ENCODE data around the gene HSDL2.
"Not testable (repeated sequence)": the region's sequence is repeated elsewhere in the genome, so short reads cannot be mapped to it uniquely, and the experiment has no call there.

The HSDL2 gene

DNA sequence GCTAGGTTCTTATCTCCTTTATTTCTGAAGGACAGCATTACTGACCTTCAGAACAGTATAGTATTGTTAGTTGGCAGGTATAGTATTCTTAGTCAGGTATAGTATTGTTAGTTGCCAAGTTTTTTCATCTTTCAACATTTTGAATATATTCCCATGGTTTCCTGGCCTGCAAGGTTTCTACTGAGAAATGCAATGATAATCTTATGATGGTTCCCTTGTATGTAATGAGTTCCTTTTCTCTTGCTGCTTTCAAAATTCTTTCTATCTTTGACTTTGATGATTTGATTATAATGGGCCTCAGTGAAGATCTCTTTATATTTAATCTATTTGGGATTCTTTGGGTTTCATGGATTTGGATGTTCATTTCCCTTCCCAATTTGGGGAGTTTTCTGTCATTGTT lies 12.4 kb upstream of the HSDL2 start:
- no peak for DNase-seq

- no peak for DNase-seq
These were observed 10.1 kb upstream of the HSDL2 start for GRCh38 chr9:112369817-112370216.

- DNase-seq = no peak
These were observed 8.8 kb upstream of the HSDL2 start for GRCh38 chr9:112371060-112371459.

DNA sequence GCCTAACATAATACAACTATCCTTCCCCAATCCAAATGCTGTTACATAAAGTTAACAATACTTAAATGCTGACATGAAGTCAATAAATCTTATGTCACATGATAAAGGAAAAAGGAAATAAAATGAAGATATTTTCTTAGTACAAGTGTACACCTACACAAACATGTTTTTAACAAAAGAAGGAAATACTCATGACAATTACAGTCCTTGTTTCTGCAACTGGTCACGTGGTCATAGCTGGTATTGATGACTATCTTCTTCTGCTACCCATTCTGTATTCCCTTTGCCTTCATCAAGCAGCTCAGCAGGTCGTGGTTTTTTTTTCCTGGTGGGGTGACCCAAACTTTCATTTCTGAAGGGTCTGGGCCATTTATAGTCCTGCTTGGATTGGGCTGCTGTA lies 6.2 kb upstream of the HSDL2 start:
- not testable (repeated sequence) for DNase-seq

DNA sequence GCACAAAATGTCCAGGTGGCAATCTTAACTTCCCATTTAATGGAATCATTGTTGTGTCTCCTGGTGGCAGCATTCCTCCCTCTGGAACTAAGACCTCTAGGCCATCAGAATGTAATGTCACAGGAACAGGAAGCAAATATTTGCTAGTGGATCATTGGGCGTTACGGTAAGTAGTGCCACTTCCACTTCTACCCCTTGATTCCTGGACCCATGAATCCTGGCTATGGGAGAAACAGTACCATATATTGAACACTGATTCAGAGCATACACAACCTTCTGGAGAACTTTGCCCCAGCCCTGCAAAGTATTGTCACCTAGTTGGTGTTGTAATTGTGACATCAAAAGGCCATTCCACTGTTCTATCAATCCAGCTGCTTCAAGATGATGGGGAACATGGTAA lies 5.7 kb upstream of the HSDL2 start:
- DNase-seq = not testable (repeated sequence)

DNA sequence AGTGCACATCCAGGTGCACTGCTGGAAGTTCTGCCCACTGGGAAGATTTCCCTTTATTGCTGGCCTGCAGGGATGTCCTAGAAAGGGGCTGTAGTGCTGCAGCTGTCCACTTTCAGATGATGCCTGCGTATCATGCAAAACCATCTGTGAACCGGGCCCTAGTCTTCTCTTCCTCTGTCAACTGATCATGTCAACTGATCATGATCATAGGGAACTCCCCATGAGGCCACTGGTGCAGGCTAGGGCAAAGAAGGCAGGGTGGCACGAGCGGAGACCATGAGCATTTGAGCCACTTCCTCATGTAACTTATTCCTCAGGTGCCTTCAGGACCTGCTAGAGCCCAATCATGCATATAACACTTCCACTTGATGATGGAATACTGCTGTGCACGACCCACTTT lies 4.5 kb upstream of the HSDL2 start:
- DNase-seq = no peak

- peak; percentile 32 for DNase-seq
These were observed 2.8 kb upstream of the HSDL2 start for GRCh38 chr9:112377087-112377486.

- no peak for DNase-seq
These were observed 2.1 kb upstream of the HSDL2 start for GRCh38 chr9:112377684-112378327.

DNA sequence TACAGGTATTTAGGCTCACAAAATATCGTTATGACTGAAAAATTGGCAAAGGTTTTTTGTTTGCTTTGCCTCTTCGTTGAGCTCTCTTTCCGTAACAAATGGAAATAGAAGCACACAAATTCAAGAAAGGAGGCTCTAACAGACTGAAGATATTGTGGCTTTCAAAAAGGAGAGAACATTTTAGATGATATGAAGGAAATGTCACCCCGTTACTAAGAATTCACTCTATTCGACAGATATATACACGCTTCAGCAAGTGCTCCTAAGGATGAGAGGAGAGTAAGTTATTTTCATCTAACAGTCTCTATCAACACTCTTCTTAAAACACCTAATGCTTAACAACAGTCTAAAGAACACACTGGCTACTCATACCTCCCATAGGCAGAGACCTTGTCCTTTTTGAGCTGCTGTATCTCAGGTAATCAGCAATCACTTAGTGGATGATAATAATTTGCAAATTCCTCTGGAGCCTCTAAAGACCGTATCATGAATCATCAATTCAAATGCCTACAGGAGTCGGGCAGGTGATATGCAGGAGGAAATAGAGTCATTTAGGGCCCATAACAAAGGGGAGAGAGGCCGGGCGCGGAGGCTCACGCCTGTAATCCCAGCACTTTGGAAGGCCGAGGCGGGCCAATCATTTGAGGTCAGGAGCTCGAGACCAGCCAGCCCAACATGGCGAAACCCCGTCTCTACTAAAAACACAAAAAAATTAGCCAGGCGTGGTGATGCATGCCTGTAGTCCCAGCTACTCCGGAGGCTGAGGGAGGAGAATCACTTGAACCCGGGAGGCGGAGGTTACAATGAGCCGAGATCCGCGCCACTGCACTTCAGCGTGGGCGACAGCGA lies 1.4 kb upstream of the HSDL2 start:
- DNase-seq = peak; percentile 27

DNA sequence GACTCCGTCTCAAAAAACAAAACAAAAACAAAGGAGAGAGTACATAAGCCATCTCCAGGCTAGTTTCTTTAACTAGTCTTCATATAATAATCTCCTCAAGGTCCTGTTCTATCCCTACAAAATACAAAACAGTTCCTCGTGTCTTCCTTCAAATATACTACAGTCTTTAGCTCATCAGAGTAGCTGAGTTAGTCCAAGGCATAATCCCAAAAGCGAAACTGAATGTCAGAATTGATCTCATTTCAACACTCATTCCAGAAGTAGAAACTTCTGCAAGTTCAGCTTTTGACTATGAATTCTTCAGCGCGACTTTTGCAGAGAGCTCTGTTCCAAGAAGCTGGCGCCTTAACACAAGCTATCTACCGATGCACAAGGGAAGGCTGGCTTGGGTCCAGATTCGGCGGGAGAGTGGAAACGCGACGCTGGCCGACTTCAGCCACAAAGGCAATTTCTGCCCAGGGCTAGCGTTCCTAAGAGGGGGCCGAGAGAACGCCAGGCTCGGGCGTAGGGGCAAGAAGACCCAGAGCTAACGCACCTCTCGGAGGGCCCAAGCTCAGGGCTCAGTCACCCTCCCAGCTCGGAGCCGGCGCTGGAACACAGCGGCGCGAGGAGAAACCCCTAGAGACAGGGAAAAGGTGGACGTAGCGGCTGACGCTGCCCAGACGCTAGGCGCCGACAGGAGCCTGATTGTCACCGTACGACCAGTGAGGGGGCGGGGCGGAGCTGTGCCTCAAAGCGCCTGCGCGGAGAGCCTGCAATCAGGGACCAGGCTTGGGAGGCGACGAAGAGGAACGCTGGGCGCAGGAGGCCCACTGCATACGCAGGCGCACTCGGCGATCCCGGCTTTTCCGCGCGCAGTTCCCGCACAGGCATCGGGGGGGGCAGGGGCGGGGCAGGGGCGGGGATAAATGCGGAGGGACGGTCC lies 469 bp upstream of the HSDL2 start:
- DNase-seq = peak; percentile 98

DNA sequence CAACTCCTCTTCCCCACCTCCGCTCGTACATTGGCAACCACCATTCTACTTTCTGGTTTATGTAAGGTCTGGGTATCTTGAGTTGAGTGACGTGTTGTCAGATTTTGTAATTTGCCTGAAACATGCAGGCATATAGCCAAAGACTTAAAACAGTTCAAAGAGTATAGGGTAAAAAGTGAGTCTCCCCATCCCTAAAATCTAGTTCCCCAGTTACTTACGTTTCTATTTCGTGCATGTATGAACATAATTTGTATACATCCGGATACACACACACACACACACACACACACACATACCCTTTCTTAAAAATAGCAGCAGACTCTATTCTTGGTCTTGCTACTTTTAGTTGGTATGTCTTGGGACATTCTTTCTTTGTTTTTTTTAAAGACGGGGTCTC lies 915 bp downstream of the HSDL2 start:
- peak; percentile 19 for DNase-seq

DNA sequence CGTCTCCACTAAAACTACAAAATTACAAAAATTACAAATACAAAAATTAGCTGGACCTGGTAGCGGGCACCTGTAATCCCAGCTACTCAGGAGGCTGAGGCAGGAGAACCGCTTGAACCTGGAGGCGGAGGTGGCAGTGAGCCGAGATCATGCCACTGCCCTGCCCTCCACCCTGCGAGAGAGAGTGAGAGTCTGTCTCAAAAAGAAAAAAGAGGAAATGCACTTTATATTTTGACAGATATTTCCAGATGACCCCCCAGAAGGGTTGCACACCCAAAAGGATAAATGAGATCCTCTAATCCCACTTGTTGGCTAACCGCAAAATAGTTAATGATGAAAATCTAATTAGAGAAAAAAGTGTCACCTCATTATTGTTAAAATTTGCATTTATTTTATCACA lies 2.2 kb downstream of the HSDL2 start:
- no peak for DNase-seq

DNA sequence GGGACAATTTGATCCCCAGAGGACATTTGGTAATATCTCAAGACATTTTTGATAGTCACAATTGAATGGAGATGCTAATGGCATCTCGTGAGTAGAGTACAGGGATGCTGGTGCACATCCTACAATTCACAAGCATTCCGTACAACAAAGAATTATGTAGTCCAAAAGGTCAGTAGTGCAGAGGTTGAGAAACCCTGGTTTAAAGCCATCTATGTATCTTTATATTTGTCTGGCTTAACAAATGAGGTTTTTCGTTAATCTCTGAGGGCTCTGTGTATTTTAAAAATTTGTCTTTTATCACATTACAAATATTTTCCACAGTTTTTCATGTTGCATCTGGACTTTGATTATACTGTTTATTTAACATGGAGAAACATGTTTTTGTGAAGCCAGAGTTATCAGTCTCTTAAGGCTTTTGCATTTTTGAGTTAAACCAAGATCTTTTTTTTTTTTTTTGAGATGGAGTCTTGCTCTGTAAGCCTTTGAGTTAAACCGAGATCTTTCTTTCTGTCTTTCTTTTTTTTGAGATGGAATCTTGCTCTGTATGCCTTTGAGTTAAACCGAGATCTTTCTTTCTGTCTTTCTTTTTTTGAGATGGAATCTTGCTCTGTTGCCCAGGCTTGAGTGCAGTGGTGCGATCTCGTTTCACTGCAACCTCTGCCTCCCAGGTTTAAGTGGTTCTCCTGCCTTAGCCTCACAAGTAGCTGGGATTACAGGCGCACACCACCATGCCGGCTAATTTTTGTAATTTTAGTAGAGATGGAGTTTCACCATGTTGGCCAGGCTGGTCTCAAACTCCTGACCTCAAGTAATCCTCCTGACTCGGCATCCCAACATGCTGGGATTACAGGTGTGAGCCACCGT lies 2.8 kb downstream of the HSDL2 start:
- no peak for DNase-seq

DNA sequence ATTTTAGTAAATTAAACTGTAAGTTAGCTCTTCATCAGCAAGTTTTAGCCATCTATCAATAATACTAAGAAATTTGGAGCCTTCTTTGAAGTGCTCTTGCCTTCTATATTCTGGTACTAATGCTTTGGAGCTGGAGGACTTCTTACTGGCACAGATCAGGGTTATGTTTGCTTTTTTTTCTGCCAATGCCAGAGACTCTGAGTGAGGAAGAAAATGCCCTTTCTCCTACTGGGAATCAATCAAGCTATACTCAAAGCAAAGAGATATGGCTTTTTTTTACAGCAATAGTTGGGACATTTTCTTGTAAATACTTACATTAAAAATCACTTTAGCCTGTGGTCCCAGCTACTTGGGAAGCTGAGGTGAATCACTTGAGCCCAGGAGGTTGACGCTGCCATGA lies 4.3 kb downstream of the HSDL2 start:
- no peak for DNase-seq

GRCh38 chr9:112384690-112385089 lies 4.8 kb downstream of the HSDL2 start:
- DNase-seq = no peak

DNA sequence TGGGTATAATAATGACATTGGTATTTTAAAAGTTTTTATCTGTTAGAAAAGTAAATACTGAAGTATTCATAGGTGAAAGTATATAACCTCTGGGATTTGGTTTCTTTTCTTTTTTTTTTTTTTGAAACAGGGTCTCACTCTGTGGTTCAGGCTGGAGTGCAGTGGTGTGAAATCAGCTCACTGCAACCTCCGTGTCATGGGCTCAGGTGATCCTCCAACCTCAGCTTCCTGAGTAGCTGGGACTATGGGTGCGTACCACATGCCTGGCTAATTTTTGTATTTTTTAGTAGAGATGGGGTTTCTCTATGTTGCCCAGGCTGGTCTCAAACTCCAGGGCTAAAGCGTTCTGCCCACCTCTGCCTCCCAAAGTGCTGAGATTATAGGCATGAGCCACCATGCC lies 7.2 kb downstream of the HSDL2 start:
- no peak for DNase-seq

DNA sequence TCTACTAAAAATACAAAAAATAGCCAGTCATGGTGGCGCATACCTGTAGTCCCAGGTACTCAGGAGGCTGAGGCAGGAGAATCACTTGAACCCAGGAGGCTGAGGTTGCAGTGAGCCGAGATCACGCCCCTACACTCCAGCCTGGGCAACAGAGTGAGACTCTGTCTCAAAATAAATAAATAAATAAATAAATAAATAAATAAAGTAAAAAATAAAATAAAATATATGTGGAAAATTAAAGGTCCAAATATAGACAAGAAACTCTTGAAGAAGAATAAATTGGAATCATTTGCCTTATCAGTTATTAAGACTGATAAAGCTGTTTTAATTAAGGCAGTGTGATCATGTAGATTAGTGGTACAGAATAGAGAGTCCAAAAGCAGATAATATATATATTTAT lies 10.0 kb downstream of the HSDL2 start:
- DNase-seq = not testable (repeated sequence)

DNA sequence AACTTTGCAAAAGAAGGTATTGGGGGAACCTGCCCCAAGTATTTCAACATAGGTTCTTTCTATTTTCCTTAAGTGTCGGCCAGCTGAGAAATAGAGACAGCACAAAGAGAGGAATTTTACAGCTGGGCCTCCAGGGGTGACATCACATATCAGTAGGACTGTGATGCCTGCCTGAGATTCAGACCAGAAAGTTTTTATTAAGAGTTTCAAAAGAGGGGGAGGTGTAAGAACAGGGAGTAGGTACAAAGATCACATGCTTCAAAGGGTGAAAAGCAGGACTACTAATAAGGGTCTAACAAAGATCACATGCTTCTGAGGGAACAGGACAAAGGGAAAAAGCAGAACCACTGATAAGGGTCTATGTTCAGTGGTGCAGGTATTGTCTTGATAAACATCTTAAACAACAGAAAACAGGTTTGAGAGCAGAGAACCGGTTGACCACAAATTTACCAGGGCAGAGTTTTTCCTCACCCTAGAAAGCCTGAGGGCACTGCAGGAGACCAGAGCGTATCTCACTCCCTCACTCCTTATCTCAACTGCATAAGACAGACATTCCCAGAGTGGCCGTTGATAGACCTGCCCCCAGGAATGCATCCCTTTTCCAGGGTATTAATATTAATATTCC lies 12.1 kb downstream of the HSDL2 start:
- DNase-seq = not testable (repeated sequence)

DNA sequence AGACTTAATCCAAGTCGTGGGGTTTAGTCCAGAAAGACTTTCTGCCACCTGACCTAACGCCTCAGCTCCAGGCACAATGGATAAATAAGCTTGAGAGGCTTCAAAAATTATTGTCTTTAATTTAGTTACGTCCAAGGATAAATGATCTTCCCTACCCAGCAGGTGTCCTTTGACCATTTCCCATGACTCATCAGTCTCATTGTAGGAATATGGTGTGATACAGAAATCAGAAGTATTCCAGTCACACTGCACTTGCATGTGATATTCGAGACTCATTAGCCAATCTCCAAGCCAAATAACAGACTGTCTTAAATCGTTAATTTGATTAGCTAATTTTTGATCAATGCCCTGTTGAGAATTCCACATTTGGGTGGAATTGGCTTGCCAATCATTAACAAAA lies 13.2 kb downstream of the HSDL2 start:
- not testable (repeated sequence) for DNase-seq

- no peak for DNase-seq
These were observed 16.5 kb downstream of the HSDL2 start for GRCh38 chr9:112396416-112396815.

GRCh38 chr9:112396872-112397271 lies 17.0 kb downstream of the HSDL2 start:
- no peak for DNase-seq

Measured in CD4-positive, alpha-beta T cell treated with Interleukin-17A for 1 hour (primary cell).